Upper lobe of left lung (tissue), 4 donors: ENCODE results near the gene SPACA5.

Experiments
- CTCF ChIP-seq, 6 experiments: fragments of 450-650 bp in 4 of 6; fragments of 200-600 bp in 2 of 6; sonication (generic) in 2 of 6; IDR thresholded peaks; one replicate each; pipeline ENCODE4 v1.5.1; 2016 to 2019; ENCODE audit warnings: antibody characterized with exemption in 6 of 6
- EP300 ChIP-seq, 4 donors: sonication (generic); formaldehyde crosslinking; IDR thresholded peaks; one replicate each; pipeline ENCODE4 v1.5.1; 2017; ENCODE audit warnings: antibody characterized with exemption in 4 of 4, control low read depth in 2 of 4

DNA sequence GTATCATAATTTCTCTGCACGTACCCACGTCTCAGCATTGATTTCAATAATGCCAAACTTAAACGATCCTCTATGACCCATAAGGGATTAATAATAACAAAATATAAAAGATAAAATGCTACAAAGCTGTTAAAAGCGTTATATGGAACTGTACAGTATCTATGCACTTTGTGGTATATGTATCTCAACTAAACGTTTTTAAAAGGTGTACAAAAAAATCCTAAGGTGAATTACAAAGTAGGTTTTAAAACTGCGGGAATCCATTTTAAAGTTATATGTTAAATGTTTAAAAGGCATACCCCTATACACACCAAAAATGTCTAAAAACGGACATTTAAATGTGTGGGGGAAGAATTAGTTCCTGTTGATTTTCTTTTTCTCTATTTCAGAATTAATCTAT, 3.9 kb upstream of the SPACA5 start:
- TF ChIP-seq CTCF (IDR thresholded peaks at IDR 0.05) (no peak), EP300 (IDR thresholded peaks at IDR 0.05) (no peak)
